CD4-positive, alpha-beta T cell treated with Interleukin-15 for 1 hour (primary cell): ENCODE data around the gene DNAH1.
"Not testable (repeated sequence)": the region's sequence is repeated elsewhere in the genome, so short reads cannot be mapped to it uniquely, and the experiment has no call there.

ENCODE experiments used
- DNase-seq: peaks from one replicate; pipeline ENCODE4 v3.0.0-alpha.2; 2020

DNAH1 gene

GRCh38 chr3:52313774-52314188 lies 2.3 kb upstream of the DNAH1 start:
- DNase-seq, result peak; percentile 72

- no peak for DNase-seq
Observed at GRCh38 chr3:52314489-52314888, 1.6 kb upstream of the DNAH1 start.

- DNase-seq, result no peak
Observed at GRCh38 chr3:52315006-52315405, 1.1 kb upstream of the DNAH1 start.

- peak; percentile 74 for DNase-seq
Observed at GRCh38 chr3:52317208-52318000, 1.3 kb downstream of the DNAH1 start.

- DNase-seq, result no peak
Observed at GRCh38 chr3:52318186-52318816, 2.2 kb downstream of the DNAH1 start.

GRCh38 chr3:52319921-52320595 lies 3.9 kb downstream of the DNAH1 start:
- DNase-seq, result no peak

GRCh38 chr3:52321481-52321880 lies 5.4 kb downstream of the DNAH1 start:
- DNase-seq, result no peak

- DNase-seq, result no peak
Observed at GRCh38 chr3:52322466-52322865, 6.3 kb downstream of the DNAH1 start.

- no peak for DNase-seq
Observed at GRCh38 chr3:52323526-52324295, 7.6 kb downstream of the DNAH1 start.

- DNase-seq, result no peak
Observed at GRCh38 chr3:52324676-52325075, 8.6 kb downstream of the DNAH1 start.

GRCh38 chr3:52325686-52326085 lies 9.6 kb downstream of the DNAH1 start:
- no peak for DNase-seq

- DNase-seq, result no peak
Observed at GRCh38 chr3:52326976-52327375, 10.9 kb downstream of the DNAH1 start.

GRCh38 chr3:52327486-52328290 lies 11.6 kb downstream of the DNAH1 start:
- no peak for DNase-seq

GRCh38 chr3:52328536-52329080 lies 12.5 kb downstream of the DNAH1 start:
- DNase-seq, result no peak

- no peak for DNase-seq
Observed at GRCh38 chr3:52330194-52330805, 14.2 kb downstream of the DNAH1 start.

GRCh38 chr3:52331091-52331490 lies 15.0 kb downstream of the DNAH1 start:
- DNase-seq, result no peak

- DNase-seq, result no peak
Observed at GRCh38 chr3:52331906-52332305, 15.8 kb downstream of the DNAH1 start.

- DNase-seq, result no peak
Observed at GRCh38 chr3:52333869-52334557, 17.9 kb downstream of the DNAH1 start.

GRCh38 chr3:52338131-52338530 lies 22.0 kb downstream of the DNAH1 start:
- DNase-seq, result not testable (repeated sequence)

GRCh38 chr3:52339612-52340011 lies 23.5 kb downstream of the DNAH1 start:
- DNase-seq, result peak; percentile 45

- no peak for DNase-seq
Observed at GRCh38 chr3:52341123-52341522, 25.0 kb downstream of the DNAH1 start.
